ENCODE data around the gene CACNA1B.
"Not testable (repeated sequence)": the region's sequence is repeated elsewhere in the genome, so short reads cannot be mapped to it uniquely, and the experiment has no call there.

CACNA1B gene

DNA sequence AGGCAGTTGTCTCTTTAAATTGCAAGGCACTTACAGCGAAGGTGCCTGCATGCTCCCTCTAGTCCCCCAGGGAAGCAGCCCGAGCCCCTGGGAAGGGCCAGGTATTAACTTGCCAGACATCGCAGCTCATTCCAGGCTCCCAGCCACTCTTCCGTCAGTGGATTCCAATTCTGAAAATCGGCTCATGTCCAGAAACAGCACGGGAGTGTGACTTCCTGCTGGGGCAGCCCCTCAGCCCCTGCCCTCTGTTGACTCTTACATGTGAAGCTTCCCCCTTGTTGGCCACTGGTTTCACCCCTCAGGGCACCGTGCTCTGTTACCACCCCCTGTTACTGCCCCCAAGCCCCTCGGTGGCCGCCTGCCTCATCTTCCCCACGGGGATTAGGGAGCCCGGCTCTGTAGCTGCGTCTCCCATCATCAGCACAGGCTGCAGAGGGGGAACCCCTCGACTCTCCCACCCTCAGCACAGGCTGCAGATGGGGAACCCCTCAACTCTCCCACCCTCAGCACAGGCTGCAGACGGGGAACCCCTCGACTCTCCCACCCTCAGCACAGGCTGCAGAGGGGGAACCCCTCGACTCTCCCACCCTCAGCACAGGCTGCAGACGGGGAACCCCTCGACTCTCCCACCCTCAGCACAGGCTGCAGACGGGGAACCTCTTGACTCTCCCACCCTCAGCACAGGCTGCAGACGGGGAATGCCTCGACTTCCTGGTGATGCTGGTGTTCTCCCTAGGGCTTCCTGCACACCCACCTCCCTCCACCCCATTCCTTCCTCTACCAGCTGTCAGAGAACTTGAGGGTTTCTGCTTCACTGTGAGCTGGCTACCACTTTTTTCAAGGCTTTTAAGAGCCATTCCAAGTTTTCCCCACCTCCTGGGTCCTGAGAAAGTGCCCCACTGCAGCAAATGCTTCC, 11.1 kb upstream of the CACNA1B start:
- DNase-seq = no peak

DNA sequence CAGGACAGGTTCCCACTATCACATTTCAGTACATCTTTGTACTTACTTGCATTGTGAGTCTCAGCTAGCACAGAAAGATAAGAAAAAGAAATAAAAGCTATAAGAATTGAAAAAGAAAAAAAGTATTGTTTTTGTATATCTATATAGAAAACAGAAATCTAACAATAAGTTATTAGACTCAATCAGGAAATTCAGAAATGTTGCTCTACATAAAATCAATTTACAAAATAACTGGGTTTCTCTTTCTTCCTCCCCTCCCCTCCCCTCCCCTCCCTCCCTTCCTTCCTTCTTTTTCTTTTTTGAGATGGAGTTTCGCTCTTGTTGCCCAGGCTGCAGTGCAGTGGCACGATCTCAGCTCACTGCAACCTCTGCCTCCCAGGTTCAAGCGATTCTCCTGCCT, 7.2 kb upstream of the CACNA1B start:
- no peak for DNase-seq

DNA sequence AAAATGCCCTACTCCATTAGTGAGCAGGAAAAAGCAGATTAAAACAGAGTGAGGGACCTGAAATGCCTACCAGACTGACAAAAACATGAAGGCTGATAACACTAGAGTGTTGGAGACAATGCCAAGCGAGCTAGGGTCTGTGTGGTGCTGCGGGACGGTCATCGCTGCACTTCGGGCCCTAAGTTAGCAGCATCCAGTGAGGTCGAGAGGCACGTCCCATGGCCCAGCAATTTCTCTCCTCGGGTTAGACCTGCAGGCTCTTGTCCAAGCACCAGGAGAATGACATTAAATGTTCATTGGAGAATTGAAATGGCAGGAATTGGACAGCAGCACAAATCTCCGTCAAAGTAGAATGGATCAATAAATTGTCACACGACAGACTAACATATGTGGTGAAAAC, 5.3 kb upstream of the CACNA1B start:
- DNase-seq = no peak

DNA sequence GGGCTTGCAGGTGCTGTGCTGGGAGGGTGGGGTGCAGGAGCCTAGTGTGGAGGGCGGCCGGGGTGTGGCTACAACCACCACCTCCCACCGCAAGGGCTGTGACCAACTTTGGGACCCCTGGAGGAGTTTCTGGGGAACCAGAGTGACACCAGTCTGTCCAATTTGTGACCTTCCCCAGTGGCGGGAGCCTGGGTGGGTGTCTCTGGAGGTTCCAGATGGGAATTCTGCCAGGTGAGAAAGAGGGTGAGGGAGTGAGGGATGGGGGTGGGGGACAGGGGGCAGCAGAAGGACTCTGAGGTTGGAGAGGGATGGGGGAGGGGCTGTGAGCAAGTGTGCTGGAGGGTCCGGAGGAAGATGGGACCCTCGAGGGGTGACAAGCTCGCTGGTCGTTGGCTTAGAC, 4.2 kb upstream of the CACNA1B start:
- DNase-seq = no peak

DNA sequence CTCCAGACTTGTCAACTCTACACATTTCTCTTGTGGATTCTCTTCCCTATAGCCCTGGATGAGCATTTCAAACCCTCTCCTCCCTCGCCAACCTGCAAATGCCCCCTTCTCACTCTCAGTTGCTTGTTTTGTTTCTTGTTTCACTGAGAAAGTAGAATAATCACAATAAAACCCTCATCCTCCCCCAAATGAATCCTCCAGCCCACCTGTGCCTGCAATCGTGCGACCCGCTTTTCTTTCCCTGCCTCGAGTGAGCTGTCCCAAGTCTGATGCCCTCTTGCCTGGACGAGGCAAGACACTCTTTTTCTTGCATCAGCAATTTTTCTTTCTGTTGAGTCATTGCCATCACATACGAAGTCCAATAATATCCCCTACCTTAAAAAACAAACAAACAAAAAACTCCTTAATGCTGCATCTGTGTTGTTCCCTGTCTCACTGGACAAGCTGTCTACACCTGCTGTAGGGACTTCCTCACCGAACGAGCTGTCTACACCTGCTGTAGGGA, 3.7 kb upstream of the CACNA1B start:
- no peak for DNase-seq

DNA sequence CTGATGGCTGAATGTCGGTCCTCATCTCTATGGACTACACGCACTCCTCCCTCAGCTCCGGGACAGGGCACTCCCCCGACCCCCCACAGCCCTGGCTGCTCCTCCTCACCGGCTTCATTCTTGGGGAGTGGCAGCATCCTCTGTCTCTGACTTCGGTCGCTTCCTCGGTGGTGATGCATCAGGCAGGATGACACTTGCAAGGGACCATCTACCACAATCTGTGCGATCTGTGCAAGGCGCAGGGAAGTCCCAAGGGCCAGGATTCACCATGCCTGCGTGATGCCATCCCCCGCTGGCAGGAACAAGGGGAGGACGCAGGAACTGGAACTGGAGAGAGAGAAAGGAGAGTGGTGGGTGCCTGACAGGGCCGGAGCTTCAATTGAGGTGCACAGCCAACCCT, 2.2 kb upstream of the CACNA1B start:
- DNase-seq = no peak

DNA sequence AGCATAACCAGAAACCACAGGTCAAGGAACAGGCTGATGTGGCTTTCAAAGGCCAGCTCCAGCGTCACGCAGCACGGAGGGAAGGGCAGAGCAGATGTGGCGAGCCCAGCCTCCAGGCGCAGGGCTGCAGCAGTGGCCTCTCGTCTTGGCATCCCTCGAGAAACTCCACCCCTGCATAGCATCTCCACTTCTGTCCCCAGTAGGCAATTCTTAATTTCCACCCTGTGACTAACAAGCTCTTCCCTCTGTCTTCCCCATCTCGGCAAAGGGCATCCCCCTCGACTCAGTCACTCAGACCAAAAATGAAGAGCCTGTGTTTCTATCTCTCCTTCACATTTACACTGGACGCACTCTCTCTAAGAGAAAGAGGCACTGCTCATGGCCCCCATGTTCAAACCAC, 1.7 kb upstream of the CACNA1B start:
- no peak for DNase-seq

DNA sequence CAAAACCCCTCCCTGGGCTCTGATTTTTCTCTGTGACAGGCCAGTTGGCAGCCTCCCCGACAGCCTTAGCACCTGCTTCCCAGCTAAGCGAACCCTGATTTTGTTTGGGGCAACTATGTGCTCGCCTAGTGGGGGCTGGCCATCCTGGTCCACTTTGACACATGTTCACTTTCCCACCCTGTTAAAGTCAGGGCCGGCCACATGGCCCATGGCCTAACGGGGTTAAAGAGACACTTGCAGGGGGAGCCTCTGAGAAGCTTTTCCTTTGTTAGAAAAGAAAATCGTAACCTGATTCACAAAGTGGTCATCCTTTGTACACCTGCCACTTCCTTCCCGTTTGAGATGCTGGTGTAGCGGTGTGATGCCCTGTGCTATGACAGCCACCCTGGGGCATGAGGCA, 1.3 kb upstream of the CACNA1B start:
- no peak for DNase-seq

DNA sequence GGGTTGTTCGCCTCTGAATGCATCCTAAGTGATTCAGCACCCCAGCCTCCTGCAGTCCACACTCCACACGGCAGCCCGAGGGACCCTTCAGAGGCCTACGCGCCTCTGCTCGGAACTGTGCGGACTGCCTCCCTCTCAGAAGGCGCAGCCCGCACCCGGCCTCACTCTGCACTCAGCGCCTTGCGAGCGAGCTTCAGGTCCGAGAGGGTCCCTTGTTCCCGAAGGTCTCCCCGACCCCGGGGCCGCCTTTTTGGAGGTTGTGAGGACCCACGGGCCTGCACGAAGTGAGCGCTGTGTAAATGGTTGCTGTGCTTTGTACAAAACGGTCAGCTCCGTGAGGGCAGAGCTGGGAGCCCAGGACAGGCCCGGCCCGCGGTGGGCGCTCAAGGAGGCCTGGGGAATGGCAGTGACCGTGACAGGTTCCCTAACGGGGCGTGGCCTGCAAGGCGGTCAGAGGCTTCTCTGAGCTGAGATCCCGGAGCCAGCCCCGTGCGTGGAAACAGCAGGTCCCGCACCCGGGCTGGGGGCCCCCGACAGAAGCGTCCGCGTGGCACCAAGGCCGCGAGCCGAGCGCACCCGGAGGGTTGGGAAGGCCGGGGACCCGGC, 698 bp upstream of the CACNA1B start:
- no peak for DNase-seq

DNA sequence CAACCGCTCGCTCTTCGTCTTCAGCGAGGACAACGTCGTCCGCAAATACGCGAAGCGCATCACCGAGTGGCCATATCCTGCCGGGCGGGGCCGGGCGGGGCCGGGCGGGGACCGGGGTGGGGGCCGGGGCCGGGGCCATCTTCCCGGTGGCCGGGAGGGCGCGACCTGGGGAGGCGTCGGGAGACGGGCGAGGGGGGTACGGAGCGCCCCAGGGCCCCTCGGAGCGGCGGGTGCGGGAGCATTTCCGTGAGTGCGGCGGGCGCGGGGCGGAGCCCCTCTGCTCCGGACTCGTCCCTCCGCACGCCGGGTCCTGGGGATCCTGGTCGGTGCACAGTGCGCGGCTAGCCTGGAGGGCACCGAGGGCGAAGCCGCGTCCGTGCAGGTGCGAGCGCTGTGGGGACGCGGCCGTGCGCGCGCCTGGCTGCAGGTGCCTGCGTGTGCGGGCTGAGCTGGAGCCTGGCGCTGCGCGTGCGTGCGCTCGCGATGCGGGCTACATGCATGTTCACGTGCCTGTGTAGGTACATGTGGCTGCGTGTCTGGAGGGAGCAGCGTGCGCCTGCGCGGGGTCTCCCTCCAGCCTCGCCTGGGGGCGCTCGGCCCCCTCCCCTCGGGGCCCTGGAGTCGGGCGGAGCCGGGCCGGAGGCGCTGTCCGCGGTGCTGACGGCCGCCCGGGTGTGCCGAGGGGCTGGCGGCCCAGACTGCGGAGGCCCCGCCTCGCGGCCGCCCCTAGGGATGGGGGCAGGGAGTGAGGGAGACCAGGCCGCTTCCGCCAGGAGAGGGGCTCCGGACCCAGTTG, 762 bp downstream of the CACNA1B start:
- DNase-seq = peak; percentile 73

DNA sequence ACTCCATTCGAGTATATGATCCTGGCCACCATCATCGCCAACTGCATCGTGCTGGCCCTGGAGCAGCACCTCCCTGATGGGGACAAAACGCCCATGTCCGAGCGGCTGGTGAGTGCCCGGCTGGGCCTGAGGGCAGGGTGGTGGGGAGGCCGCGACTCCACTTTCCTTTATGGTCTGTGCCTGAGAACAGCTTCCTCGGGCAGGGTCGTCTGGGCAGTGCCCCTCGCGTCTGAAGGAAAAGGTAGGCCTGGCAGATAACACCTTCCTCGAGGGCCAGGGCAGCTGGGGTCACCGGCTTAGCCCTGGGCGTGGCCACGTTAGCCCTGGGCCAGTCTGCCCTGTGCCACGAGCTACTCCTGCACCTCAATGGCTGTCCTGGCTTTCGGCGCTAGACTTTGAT, 1.5 kb downstream of the CACNA1B start:
- no peak for DNase-seq

DNA sequence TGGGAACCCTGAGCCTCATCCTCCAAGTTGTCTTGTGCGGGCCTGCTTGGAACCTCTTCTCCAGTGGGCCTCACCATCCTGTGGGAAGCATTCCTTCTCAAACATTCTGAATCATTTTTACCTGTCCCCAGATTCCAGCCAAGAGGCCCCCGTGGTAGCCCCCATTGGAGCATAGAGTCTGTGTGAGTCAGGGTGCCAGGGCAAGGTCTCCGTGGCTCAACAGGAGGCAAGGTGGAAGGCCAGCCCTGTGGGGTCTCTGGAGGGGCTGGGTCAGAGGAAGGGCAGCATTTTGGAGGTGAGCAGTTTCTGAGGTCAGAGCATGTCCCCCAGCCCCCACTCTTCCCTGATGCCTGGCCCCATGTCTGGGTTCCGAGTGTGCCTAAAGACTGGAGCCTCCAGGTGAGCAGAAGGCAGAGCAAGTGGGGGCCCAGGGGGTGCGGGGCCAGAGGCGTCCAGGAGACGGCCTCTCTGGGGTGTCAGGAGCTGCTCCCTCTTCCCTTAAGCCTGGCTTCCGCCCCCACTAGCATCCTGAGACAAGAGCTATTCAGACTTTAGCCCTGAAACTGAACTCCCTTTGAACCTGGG, 2.1 kb downstream of the CACNA1B start:
- no peak for DNase-seq

DNA sequence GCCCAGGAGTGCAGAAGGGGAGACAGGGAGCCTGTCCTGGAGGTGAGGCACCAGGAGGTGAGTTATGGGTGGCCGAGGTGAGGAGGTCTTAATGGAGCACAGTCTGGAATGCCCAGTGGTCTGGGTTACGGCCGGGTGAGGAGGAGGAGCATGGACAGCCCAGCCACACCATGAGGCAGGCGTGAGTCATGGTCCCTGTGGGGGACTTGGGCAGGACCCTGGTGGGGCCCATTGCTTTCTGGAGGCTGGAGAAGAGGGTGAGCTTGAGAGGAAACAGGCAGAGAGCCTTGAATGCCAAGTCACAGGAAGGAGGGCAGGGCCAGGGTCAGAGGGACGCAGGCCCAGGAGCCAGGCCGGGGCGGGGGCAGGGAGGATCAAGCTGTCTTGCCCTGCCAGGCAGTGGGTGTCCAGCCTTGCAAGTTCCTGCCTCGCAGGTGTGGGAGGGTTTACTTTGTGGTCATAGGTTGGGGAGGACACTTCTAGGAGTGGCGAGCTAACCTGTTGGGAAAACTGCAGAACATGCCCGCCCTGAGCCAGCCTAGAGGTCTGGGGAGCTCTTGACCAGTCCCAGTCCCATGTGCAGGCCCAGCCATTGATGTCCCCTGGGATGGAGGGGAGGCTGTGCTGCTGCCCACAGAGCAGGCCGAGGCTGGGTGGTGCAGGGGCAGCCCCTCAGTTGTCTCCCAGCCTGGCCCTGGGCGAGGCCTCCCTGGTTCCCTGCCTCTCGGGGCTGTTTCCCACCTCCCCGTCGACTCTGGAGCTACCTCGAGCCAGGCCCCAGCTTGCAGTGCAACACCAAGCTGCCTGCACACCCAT, 2.8 kb downstream of the CACNA1B start:
- no peak for DNase-seq

DNA sequence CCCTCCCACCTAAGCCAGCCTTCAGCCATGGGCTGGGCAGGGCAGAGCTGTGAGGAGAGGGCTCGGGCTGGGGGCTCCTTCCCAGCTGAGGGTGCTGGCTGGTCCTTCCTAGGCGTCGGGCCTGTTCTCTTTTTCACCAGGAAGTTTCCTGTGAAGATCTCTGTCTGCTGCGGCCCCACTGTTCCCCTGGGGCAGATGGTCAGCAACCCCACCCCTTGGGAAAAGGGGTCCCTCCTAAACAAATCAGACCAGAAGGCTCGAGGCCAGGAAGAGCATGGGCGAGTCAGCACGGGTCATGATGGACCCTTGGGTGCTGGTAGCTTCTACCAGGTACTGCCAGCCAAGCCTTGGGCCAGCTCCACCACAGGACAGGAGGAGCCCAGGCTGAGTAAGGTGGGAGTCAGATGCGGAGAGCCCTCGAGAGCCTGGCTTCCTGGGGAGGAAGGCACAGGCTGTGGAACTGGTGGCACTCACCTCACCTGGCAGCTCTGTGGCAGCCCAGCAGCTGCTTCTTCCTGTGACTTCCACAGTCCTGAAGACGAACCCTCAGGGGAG, 3.5 kb downstream of the CACNA1B start:
- no peak for DNase-seq

DNA sequence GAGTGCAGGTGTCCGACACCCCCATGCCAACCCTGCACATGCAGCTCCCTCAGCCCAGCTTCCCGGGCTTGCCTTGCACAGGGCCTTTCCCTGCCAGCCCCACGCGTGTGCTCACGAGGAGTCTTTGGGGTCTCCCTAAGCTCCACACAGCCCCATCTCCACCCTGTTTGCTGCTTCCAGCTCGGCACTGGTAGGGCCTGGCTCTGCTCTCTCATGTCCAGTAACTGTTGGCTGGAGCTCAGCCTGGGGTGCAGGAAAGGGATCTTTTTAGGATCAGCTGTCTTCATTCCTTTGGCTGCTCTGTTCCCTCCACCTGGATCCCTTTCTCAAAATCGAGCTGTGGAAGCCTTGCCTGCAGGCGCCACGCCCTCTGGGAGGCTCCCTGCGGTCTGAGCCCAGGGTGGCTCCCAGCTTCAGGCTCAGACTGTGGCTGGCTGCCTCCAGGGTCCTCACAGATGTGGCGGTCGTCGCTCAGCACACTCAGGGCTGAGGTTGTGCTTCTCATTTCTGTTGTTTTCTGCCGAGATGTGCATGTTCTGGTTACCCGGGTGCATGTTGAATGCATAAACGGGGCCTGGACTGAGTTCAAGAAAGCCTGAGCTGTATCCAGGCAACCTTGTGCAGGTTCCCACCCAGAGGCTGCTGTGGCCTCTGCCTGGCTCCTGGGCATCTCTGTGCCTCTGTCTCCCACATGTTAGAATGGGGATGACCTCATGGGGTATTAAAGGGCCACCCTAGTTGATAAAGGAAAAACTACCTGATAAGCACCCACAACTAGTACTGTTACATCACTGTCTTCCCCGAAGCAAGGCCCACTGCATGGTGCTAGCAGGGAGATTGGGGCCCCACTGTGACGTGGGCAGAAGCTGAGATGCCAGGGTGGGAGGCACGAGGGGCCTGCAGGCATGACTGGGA, 4.3 kb downstream of the CACNA1B start:
- no peak for DNase-seq

DNA sequence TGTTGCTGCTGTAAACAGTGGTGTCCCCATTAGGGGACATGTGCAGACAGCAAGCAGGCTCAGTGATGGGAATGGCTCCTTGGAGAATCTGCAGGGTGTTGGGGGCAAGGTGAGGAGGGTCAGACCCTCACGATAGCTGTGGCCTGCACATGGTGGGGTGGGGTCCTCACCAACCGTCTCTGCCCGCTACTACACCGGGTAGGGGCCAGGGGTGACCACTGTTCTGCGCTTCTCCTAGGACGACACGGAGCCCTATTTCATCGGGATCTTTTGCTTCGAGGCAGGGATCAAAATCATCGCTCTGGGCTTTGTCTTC, 4.9 kb downstream of the CACNA1B start:
- no peak for DNase-seq

DNA sequence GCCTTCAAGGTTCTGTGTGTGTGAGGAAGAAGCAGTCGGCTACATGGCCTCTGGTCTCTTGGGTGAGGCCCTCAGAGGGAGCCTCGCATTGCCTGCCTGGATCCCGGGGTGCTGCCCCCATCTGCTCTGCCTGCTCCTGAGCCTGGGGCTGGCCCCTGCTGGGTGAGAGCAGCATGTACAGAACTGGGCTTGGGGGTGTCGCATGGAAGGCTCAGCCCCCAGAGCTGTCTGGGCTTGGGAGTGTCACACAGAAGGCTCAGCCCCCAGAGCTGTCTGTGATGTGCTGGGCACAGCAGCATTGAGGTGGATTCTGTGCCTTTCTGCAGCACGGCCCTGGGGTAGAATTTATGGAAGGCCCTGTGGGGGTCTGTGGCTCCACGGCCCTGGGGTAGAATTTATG, 6.4 kb downstream of the CACNA1B start:
- DNase-seq = not testable (repeated sequence)

DNA sequence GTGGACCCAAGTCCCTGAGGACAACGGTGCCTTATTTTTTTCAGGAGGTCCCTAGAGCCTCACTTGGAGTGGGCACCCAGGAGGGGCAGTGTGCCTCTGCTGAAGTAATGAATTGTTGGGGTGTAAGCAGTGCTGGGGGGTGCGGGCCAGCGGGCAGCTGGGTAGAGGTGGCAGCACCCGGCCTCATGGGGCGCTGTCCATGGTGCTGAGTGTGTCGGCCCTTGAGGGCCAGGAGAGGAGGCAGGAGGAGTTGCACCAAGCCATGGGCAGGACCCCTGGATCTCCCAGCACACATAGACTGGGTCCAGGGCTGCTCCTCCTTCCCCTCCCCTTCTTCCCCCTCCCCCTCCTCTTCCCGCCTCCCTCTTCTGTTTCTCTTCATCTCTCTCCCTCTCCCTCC, 7.0 kb downstream of the CACNA1B start:
- DNase-seq = peak; percentile 68

DNA sequence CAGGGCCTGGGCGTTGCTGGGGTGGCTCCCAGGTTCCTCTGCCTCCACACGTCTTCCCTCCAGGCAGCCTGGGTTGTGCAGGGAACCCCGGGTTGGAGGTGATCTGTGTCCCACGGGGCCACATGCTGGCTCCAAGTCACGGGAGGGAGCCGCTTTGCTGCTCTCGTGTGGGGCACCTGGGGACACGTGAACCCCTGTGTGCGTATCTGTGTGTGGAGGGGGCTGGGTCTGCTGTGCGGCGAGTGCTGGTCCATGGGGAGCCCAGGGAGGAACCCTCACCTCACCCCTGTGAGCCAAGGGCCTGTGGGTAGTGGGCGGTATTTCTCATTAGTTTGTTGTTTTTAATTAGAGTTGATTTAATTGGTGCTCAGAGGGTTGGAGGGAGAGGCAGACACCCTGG, 7.5 kb downstream of the CACNA1B start:
- DNase-seq = not testable (repeated sequence)

DNA sequence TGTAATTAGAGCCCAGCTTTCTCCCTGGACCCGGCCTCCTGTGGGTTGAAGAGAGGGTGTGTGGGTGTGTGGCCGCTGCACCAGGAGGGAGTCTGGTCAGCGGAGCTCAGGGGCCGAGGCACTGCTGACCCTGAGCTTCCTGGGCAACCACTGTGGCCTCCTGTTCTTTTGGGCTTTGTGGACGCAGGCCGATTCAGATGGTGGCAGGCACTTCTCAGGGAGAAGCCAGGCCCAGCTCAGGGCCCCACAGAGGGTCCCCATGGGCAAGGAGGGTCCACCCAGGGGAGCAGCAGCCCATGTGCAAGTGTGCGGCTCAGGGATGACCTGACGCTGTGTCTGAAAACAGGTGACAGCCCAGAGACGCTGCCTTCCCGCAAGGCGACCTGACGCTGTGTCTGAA, 11.0 kb downstream of the CACNA1B start:
- not testable (repeated sequence) for DNase-seq

DNA sequence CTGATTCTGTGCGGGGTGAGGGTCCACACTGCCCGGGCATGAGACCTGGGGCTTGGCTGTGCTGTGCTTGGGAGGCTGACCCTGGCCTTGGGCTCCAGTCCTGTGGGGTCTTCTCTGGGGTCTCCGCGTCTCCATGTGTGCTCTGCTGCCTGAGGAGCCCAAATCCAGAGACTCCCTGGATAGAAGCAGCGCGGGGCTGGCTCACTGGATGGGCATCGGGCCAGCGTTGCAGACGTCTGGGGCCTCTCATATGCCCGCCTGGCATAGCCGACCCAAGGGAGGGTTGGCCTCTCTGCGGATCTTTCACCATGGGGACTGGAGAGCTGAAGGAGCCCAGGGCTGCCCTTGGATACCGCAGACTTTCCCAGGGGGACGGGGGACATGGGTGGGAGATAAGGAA, 12.4 kb downstream of the CACNA1B start:
- DNase-seq = not testable (repeated sequence)

All from activated CD8-positive, alpha-beta memory T cell treated with anti-CD3 and anti-CD28 coated beads, Interleukin-2, amount 50 U/mL, for 48 hours (primary cell).